ENCODE measurements around the gene RUVBL2. TPM values are rescaled to one million over a fixed set of nuclear protein-coding genes. Genes with fewer than 3 reads are reported as not detected.
A peak's percentile ranks its signal among the peaks of the same experiment; 100 is the strongest.

RUVBL2 gene
- total and polyA plus RNA-seq, 2 of the 4 experiments (the other 2 are of a cell fraction): 196 to 391 TPM

GRCh38 chr19:48975947-48976847 lies 17.5 kb upstream of the RUVBL2 start:
- dilution Hi-C loops (cut with HindIII; ENCODE audit: low sequenced_read_pairs, unreplicated experiment) (no loop called here), intact Hi-C loops (cut with micrococcal nuclease) (no loop called here), in situ Hi-C loops (cut with MboI; ENCODE audit: low sequenced_read_pairs) (no loop called here)
- Histone ChIP-seq H3K9ac (ENCODE audit: low read depth, low read length) (no peak overlapping the region), H4K8ac (ENCODE audit: low read depth in 2 of 2, low read length in 2 of 2) (peak overlapping the region in 1 of 2 experiments; percentile 40; a peak in 1 of 4 replicates), H2AK9ac (replicated peaks; ENCODE audit: low read depth, low read length, poor library complexity) (no peak overlapping the region), H3K56ac (ENCODE audit: extremely low read depth, insufficient read depth, low read length) (no peak overlapping the region), H2BK20ac (ENCODE audit: low read depth, low read length) (no peak overlapping the region), H2AK5ac (ENCODE audit: low read depth, low read length) (peak overlapping the region; percentile 33; the same call in 1 of the 2 replicates), H3K36me3 (ENCODE audit: control insufficient read depth, insufficient read depth, low read length) (peaks cover 38% of the 10 kb centered on the region), H3K4ac (ENCODE audit: low read depth, low read length) (no peak overlapping the region), H2AFZ (replicated peaks; ENCODE audit: low read length, poor library complexity) (peak overlapping the region; percentile 43), H3K27me3 (ENCODE audit: control insufficient read depth, insufficient read depth, low read length) (no peaks in the 10 kb centered on the region), H4K91ac (ENCODE audit: insufficient read depth, low read depth, low read length) (no peak overlapping the region), H3K27ac (ENCODE audit: insufficient read depth, low read length) (no peak overlapping the region), H3K9me1 (ENCODE audit: insufficient read depth, low read length) (peaks cover 11% of the 10 kb centered on the region), H3K18ac (ENCODE audit: low read depth, low read length) (no peak overlapping the region), H2BK5ac (ENCODE audit: low read depth, low read length, poor library complexity, severe bottlenecking) (no peak overlapping the region), H3K23ac (ENCODE audit: low read depth, low read length) (no peak overlapping the region), H2BK120ac (ENCODE audit: low read depth, low read length) (no peak overlapping the region), H3K4me3 (ENCODE audit: insufficient read depth, low read depth, low read length) (no peak overlapping the region), H3K4me1 (ENCODE audit: control insufficient read depth, insufficient read depth, low read length) (peaks cover 7% of the 10 kb centered on the region), H3K14ac (replicated peaks; ENCODE audit: low read depth, low read length) (no peak overlapping the region), H3K4me2 (ENCODE audit: low read depth, low read length) (no peak overlapping the region), H4K5ac (ENCODE audit: low read depth, low read length) (no peak overlapping the region), H2BK15ac (ENCODE audit: low read depth, low read length) (no peak overlapping the region; the same call in 2 of the 3 replicates), H3K79me1 (ENCODE audit: low read depth in 1 of 2, low read length in 2 of 2) (peaks cover 7 to 35% of the 10 kb centered on the region in 2 experiments; a peak in 3 of 4 replicates), H3K9me3 (ENCODE audit: control insufficient read depth, insufficient read depth, low read length) (no peaks in the 10 kb centered on the region), H4K20me1 (ENCODE audit: insufficient read depth, low read length) (peaks cover 11% of the 10 kb centered on the region)
- POLR2A ChIA-PET (ENCODE audit: unreplicated experiment): interaction anchor here (0.7 kb wide), 1 partner anchor 104 kb away, joined by 13 read pairs; no protein-coding TSS in a partner anchor
- TF ChIP-seq BHLHE40 (IDR thresholded peaks at IDR 0.05; ENCODE audit: low read depth, low read length) (no peak), RFX5 (IDR thresholded peaks at IDR 0.05; ENCODE audit: low read depth, low read length) (no peak), FOS (IDR thresholded peaks at IDR 0.05; ENCODE audit: low read depth, low read length) (no peak), CHD1 (IDR thresholded peaks at IDR 0.05; ENCODE audit: low read depth, low read length) (no peak), MXI1 (IDR thresholded peaks at IDR 0.05; ENCODE audit: borderline replicate concordance, low read depth, low read length) (no peak)
- WGBS, 2 experiments (ENCODE audit: extremely low coverage in 2 of 2, insufficient read length in 1 of 2): no CpG with 5 or more reads among the region's 13 CpGs
- CTCF ChIA-PET: interaction anchor here (0.9 kb wide), 1 partner anchor 232 kb away, joined by 3 read pairs; no protein-coding TSS in a partner anchor
- no TSS peak for BruUV-seq (replicated peaks)
- no peak for DNase-seq
- ATAC-seq (ENCODE audit: low read depth): no peak

Data from IMR-90 (cell line).